NCI-H446 treated with DMSO at 0.1 percent for 48 hours (cell line): ENCODE results near the gene CAMSAP1.

ENCODE experiments used
- DNase-seq: peaks from one replicate; lab custom pipeline; 2025; lab: John Stamatoyannopoulos, UW

The CAMSAP1 gene

DNA sequence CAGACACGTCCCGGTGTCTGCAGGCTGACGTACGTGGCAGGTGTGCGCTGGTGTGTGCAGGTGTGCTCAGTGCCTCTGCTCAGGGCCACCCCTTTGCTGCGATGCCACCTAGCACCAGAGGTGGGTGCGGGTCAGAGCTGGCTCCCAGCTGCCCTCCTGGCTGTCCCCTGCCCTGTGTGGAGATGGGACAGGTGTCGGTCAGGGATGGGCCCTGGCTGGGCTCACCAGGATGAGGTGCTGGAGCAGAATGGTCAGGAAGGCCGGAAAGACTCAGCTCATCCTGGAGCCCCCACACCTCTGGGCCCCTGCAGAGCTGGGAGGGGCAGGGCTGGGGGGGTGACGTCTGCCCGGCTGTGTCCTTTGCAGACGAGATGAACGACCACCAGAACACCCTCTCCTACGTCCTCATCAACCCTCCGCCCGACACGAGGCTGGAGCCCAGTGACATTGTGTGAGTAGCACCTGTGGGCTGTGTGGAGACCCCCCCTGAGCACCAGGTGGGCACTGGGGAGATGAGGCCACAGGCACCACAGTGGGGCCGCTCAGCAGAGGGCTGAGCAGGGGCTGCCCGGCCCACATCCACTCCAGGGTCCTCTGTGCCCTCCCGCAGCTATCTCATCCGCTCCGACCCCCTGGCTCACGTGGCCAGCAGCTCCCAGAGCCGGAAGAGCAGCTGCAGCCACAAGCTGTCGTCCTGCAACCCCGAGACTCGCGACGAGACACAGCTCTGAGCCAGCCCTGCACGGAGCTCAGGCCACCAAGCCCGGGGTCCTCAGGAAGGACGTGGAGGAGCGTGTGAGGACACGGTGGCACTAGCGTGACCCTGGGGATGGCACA is 115.7 kb downstream of the CAMSAP1 start:
- DNase-seq = no peak

DNA sequence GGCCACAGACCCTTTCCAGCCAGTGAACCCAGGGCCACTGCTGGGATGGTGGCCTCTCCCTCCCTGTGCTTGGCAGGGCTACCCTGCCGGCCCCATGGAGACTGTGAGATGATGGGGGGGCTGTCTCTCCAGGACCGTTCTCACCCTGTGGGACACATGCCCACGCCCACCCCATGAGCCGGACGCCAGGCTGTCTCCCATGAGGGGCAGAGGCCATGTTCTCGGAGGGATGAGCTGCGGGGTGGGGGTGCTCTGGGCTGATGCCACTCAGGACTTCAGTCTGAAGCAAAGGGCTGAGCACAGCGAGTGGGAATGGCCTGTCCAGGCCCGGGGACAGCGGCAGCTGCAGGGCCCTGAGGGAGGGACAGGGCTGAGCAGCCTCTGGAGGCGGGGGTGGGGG is 116.5 kb downstream of the CAMSAP1 start:
- DNase-seq = no peak

DNA sequence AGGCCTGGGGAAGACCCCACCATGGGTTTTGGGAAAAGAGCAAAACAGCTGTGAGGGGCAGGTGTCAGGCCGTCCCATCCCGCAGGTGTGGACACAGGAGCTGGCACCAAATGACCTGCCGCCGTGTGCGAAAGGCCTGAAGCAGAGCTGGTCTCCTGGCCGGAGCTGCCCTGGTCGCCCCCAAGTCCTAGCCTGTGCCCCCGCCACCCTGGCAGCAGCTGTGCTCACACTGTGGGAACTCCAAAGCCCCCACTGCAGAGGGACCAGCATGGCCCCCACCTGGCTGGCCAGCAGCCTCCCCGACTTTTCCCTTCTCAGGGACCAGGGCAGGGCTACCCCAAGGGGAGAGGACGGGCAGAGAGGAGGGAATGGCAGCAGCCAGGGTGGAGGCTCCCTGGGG is 117.0 kb downstream of the CAMSAP1 start:
- DNase-seq = no peak

DNA sequence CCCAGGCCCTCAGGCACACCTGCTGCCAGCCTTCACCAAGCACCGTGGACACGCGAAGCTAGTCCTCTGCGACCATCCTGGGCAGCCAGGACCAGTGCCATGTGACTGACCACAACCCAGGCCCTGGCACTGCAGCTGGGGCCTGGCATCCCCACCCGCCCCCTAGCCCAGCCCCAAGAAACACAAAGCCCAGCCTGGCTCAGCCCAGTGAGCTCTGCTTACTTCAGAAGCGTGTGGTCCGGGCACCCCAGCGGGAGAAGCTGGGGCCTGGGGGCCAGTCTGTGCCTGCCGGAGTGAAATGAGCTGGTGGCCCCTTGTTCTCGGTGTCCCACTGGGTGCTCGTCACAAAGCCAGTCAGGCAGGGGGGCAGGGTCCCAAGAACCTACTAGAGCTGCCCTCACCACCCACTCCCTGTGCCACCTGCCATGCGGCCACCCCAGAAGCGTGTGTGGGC is 117.5 kb downstream of the CAMSAP1 start:
- no peak for DNase-seq

DNA sequence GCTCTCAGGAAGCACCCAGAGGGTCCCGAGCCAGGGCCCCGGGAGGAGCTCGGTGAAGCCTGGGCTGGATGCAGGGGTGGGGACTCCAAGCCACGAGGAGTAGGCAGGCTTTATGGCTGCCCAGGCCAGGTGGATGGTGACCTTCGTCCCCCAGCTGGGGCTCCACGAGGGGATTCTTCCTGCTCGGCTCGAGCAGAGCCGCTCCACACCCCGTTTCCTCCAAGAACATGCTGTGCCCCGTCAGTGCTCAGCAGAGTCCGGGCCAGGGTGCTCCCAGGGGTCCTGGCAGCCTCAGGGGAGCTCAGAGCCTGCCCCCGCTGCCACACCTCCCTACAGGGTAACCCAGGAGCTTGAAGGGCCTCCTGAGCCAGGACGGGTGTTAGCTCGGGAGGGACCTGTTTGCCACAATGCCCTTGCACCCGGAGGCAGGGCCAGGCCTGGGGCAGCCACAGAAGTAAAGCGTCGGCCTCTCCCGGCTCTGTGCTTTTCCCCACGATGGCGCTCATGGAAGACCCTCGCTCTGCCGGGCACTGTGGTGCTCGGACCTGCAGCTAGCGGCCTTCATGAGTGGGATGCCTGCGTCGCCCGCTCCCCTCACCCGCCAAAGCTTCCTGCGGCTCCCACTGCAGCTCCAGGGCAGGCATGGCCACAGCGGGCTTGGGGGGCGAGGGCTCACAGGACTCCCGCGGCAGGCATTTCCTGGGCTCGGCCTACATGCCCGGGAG is 118.6 kb downstream of the CAMSAP1 start:
- no peak for DNase-seq

DNA sequence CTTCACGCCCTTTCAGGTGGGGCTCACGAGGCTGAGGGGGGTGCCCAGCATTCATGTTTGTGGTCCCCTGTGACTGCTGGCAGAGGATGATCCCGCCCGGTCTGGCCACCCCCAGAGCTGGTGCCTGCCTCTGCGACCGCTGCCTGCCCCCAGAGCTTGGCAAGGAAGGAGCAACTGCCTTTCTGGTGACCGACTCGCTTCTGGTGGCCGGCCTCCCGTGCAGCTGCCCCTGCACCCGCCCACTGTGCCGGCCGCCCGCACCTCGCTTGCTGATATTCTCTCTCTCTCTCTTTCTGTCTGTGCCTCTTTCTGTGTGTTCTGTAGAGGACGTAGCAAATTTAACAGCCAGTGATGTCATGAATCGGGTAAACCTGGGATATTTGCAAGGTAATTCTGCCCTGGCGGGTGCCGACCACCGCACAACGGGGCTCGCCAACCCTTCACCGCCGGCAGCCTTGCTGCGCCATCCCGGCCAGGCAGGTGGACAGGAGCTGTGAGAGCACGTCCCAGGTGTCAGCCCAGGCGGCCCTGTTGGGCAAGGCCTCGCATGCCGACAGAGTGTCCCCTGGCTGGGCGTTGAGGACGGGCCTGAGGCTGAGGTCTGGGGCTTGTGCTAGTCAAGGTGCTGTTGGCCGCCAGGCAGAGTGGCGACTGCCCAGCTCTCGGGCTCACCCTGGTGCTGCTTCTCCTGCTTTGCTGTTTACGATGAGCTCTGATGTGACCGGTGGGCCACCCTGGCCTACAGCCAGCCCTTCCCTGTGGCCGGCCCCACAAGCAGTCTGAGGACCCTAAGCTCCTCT is 119.4 kb downstream of the CAMSAP1 start:
- DNase-seq = no peak

DNA sequence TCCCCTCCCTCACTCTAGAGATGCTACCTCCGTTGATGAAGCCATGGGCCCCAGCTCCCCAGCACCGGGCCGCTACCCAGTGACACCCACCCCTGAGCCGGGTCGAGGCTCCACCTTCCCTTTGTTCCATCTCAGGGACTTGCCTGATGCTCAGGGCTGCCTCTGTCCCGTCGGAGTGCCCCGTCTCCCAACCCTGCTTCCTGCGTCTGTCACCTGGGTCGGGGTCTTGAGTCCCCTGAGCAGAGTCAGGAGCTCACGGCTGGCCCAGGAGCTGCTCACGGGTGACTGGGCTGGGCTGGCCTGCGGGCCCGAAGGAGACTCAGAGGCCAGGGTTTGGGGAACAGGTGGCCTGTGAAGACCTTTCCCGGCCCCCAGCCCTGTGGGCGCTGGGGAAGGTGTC is 120.0 kb downstream of the CAMSAP1 start:
- no peak for DNase-seq

DNA sequence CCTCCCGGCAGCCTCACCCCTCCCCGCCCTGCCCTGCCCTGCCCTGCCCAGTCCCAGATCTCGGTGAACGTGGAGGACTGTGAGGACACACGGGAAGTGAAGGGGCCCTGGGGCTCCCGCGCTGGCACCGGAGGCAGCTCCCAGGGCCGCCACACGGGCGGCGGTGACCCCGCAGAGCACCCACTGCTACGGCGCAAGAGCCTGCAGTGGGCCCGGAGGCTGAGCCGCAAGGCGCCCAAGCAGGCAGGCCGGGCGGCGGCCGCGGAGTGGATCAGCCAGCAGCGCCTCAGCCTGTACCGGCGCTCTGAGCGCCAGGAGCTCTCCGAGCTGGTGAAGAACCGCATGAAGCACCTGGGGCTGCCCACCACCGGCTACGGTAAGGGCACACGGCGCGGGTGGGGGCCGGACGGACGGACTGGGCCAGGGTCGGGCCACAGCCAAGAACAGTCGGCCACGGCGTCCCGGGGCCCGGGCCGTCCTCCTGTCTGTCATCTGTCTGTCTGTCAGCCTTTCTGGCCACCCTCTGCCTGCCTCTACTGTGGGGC is 121.1 kb downstream of the CAMSAP1 start:
- DNase-seq = no peak

DNA sequence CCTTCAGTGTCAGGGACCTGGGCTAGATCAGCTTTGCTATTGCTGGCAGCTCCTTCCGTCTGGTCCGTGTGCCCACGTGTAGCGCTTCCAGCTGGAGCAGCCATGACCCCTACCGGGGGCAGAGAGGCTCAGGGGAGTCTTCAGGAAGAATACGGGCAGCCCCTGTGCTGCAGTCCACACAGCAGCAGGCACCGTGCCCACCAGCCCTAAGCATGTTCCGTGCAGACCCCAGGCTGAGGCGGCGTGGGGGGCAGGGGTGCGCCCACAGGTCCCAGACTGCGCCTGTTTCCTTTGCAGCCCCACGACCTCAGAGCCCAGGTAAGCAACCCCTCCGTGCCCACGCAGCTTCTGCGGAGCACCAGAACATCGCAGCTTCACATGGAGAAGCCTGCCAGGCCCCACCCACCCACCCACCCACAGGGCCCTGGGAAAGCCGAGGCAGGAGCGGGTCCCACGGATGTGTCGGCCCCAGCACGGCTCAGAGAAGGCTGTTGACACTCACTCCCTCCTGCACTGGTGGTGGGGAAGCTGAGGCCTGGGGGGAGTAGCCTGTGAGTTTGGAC is 122.3 kb downstream of the CAMSAP1 start:
- no peak for DNase-seq

DNA sequence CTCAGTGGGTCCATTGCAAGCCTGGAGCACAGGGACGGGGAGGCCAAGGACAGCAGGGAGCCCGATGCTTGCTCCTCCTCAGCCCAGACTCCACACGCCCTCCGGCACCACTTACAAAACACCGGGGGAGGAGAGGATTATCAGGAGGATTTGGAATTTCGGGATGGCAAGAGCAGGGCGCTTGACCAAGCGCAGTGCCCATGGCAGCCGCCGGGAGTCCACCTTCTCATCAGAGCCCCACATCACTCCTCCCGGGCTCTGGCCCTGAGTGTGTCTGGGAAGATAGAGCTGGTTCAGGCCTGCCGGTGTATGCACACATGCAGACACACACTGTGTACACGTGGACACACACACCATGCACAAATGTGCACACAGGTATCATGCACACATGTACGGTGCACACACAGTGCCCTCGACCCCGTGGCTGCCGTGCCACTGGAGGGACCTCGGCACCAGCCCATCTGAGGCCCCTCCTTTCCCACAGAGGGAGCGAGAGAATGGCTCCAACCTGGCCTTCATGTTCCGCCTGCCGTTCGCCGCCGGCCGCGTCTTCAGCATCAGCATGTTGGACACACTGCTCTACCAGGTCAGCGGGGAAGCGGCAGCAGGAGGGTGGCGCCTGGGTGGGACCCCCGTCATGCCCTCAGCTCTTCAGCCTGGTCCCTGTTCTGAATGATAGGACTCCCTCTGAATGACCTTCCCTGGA is 123.7 kb downstream of the CAMSAP1 start:
- DNase-seq = no peak

DNA sequence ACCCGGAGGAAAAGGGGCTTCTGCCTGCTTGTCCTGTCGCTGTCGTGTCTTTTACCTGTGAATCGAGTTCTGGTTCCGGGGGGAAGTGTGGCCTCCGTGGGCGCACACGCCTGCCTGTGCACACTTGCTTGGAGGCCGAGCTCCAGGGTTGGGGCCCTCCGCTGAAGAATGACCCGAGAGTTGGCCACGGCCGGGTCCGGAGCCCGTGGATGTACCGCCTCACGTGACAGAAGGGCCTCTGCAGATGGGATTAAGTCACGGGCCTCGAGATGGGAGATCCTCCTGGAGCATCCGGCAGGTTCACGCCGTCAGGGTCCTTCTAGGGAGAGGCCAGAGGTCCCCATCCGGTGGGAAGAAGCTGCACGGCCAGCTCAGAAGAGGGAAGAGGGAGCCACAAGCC is 124.4 kb downstream of the CAMSAP1 start:
- no peak for DNase-seq

DNA sequence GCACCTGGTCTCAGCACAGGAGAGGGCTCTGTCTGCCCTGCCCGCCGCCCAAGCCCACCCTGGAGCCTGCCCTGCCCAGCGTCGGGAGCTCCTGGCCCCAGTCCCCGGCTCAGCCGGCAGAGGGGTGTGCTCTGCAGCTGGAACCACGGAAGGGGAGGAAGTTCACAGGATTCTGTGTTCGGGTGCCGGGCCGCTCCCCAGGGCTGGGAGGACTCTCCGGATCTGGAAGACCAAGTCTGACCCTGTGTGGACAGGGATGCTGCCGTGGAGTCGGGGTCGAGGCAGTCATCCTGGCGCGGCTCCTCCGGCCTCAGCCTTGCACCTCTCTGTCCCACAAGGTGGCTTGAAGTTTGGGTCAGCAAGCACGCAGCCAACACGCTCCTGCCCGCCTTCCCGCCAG is 126.7 kb downstream of the CAMSAP1 start:
- no peak for DNase-seq

DNA sequence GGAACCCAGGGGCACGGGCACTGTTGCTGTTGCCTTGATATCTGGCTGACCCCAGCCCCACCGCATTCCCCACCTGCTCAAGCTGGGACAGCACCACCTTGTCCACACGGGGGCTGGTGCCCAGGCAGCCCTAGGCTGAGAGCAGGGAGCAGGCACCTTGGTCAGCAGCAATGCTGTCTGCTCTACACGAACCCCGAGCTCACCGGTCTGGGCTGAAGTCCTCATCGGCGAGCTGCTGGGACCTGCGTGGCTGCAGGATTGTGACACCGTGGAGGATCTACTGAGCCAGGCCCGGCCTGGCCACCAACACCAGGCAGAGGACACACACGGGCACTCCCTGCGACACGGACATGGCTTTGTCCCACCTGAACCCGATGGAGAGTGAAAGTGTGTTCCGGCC is 127.3 kb downstream of the CAMSAP1 start:
- DNase-seq = no peak

DNA sequence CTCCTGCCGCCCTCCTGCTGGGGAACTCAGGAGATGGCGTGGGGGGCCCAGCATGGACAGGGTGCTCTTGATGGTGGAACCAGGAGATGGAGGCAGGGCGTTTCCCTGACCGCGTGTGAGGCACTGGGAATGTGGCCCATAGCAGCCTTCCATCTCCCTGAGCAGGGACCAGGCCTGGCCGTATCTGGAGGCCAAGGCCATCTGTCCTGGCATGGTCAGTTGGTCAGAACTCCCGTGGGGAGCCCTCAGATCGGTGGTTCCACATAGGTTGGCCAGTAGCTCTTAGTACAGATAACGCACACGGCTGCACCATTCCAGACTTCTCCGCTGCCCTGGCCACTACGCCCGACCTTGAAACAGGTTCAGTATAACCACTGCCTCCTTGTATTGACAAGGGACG is 127.8 kb downstream of the CAMSAP1 start:
- DNase-seq = no peak

DNA sequence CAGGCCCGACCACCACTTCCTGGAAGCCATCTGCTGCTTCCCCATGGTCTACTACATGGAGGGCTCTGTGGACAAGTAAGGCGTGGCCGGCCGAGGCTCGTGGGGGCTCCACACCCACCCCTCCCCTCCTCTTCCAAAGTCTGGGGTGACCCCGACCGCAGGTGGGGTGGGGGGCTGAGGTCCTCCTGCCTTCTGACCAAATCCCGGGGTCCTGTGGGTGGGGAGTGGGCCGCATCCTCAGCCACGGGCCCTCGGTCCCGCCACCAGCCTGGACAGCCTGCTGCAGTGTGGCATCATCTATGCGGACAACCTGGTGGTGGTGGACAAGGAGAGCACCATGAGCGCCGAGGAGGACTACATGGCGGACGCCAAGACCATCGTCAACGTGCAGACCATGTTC is 128.9 kb downstream of the CAMSAP1 start:
- no peak for DNase-seq

DNA sequence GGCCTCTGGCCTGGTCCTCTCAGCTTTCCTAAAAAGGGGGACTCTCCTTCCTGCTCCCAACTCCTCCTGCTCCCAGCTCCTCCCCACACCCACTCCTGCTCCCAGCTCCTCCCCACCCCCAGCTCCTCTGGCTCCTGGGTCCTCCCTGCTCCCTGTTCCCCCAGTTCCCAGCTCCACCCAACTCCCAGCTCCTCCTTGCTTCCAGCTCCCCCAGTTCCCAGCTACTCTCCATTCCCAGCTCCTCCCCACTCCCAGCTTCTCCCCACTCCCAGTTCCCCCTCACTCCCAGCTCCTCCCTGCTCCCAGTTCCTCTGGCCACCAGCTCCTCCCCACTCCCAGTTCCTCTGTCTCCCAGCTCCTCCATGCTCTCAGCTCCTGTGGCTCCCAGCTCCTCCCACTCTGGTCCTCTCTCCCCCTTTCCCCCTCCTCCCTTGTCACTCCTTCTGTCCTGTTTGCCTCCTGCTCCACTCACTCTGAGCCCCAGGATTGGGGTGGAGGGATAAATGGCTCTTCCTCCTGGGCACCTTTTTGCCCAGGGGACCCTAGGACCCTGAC is 129.6 kb downstream of the CAMSAP1 start:
- no peak for DNase-seq

DNA sequence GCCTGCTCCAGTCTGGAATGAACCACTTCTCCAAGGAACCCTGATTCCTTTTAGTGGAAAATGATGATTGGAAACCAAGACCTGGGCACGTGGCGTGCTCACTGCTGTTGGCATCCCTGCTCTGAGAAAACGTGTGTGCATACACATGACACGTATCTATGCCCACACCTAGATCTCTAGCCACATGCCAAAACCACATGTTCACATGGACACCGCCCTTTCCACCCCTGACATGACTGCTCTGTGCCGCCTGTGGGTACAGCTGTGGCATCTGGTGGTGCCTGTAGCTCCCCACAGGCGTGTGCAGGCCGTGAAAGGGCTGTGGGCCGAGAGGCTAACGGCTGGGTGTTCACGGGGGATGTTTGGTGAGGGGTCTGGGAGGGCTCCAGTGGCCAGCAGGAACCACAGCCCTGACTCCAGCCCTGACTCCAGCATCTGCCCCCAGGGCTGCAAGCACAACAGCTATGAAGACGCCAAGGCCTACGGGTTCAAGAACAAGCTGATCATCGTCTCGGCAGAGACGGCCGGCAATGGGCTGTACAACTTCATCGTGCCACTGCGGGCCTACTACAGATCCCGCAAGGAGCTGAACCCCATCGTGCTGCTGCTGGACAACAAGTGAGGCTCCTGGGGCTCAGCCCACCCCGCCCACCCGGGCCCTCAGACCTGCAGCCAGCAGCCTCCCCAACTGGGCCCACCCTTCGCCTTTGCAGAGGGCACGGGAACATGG is 130.3 kb downstream of the CAMSAP1 start:
- DNase-seq = no peak

DNA sequence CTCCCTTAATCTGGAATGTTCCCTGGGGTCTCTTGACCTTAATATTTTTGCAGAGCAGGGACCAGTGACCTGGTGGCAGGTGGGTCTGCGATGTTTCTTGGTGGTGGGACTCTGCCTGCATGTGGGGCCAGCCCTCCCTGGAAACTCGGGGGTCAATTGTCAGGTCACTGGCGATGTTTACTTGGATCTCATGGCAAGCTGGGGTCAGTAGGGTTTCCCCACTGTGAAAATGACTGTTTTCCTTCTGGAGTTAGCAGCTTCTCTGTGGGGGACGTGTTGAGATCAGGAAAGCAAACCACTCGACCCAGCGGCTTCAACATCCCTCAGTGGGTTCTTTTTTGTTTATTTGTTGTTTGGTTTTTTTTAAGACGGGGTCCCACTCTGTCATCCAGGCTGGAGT is 131.4 kb downstream of the CAMSAP1 start:
- DNase-seq = no peak

DNA sequence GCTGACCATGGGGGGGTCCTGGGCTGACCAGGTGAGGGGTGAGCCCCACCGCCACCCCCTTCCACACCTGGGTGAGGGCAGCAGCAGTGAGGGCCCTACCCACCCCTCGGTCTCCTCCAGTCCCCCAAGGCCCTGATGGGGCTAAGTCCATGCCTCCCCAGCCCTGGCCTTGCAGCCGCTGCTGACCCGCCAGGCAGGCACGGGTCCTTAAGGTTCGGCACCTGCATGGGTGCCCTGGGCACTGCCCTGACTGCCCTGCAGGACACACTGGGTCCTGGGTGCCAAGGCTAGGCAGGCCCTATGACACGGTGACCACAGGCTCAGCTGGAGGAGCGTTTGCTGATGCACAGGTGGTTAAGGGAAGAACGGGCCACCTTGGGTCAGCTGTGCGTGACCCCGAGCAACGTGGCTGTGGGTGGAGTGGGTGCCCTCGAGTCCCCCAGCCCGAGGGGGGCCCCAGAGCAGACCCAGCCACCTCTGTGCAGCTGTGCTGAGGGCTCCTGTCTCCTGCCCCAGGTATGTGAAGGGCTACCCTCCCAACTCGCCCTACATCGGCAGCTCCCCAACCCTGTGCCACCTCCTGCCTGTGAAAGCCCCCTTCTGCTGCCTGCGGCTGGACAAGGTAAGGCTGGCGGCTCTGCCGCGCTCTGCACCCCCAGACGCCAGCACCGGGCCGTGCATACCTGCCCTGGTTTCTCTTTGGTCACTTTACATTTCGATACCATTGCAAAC is 132.4 kb downstream of the CAMSAP1 start:
- DNase-seq = no peak
